BE2C (cell line): ENCODE results near the gene IGFBP7.
"Not testable (repeated sequence)": the region's sequence is repeated elsewhere in the genome, so short reads cannot be mapped to it uniquely, and the experiment has no call there.

Source experiments
- DNase-seq: peaks from one replicate; pipeline ENCODE4 v3.0.0-alpha.2; 2020
- H3K27me3 ChIP-seq: fragments of 250-450 bp; sonication (Bioruptor Pico); 2 replicates; pipeline ENCODE4 v1.5.1; 2020; ENCODE audit warnings: mild to moderate bottlenecking
- H3K36me3 ChIP-seq: fragments of 250-450 bp; sonication (Bioruptor Pico); 2 replicates; pipeline ENCODE4 v1.5.1; 2020; ENCODE audit warnings: mild to moderate bottlenecking
- H3K4me1 ChIP-seq: fragments of 250-450 bp; sonication (Bioruptor Pico); 2 replicates; pipeline ENCODE4 v1.5.1; 2020
- H3K4me3 ChIP-seq: 2 replicates; pipeline ENCODE4 v1.5.1; 2011; ENCODE audit warnings: low read depth, low read length
- H3K9me3 ChIP-seq: fragments of 250-450 bp; sonication (Bioruptor Pico); 2 replicates; pipeline ENCODE4 v1.5.1; 2020
- TF ChIP-seq, protein P1 (sequence below): IDR thresholded peaks from 2 replicates; pipeline ENCODE4 v1.5.1; 2012; ENCODE audit warnings: mild to moderate bottlenecking, low read depth, low read length

IGFBP7 gene

DNA sequence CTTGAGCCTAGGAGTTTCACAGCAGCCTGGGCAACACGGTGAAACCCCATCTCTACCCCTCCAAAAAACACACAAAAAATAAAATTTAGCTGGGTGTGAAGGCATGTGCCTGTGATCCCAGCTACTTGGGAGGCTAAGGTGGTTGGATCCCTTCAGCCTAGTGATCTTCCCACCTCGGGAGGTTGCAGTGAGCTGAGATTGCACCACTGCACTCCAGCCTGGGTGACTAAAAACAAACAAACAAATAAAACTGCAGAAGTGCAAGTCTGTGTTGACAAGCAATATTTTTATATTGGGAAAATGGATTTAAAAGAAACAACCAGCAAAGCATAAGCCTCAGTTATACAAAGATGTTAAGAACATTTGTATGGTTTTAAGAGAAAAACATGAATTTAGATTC lies 46.1 kb downstream of the IGFBP7 start:
- Histone ChIP-seq H3K36me3 (no peaks in the 10 kb centered on the region), H3K27me3 (no peaks in the 10 kb centered on the region), H3K9me3 (no peaks in the 10 kb centered on the region), H3K4me1 (peaks cover 13% of the 10 kb centered on the region), H3K4me3 (no peak overlapping the region)
- TF ChIP-seq, protein P1, sequence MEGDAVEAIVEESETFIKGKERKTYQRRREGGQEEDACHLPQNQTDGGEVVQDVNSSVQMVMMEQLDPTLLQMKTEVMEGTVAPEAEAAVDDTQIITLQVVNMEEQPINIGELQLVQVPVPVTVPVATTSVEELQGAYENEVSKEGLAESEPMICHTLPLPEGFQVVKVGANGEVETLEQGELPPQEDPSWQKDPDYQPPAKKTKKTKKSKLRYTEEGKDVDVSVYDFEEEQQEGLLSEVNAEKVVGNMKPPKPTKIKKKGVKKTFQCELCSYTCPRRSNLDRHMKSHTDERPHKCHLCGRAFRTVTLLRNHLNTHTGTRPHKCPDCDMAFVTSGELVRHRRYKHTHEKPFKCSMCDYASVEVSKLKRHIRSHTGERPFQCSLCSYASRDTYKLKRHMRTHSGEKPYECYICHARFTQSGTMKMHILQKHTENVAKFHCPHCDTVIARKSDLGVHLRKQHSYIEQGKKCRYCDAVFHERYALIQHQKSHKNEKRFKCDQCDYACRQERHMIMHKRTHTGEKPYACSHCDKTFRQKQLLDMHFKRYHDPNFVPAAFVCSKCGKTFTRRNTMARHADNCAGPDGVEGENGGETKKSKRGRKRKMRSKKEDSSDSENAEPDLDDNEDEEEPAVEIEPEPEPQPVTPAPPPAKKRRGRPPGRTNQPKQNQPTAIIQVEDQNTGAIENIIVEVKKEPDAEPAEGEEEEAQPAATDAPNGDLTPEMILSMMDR, result no peak
- no peak for DNase-seq

DNA sequence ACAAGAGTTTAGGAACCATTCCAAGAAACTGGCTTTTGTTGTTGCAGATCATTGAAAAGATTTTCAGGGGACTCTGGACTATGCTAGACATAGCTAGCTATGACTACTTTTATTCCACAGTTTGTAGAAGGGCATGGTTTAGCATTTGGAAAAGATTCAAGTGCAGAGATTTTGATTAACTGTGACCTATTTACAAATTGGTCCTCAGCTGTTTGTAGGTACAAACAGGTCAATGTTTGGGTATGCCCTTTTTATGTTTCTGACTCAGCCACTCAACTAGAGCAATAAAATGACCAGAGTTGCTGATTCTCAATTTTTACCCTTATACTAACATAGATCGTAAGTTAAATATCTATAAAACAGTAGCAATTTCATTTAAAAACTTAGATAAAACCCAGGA lies 46.7 kb downstream of the IGFBP7 start:
- no peaks in the 10 kb centered on the region for H3K9me3 ChIP-seq
- DNase-seq, result no peak
- no peaks in the 10 kb centered on the region for H3K36me3 ChIP-seq
- TF ChIP-seq, protein P1, result no peak
- H3K4me3 ChIP-seq, result no peak overlapping the region
- H3K4me1 ChIP-seq, result peaks cover 13% of the 10 kb centered on the region
- H3K27me3 ChIP-seq, result no peaks in the 10 kb centered on the region

DNA sequence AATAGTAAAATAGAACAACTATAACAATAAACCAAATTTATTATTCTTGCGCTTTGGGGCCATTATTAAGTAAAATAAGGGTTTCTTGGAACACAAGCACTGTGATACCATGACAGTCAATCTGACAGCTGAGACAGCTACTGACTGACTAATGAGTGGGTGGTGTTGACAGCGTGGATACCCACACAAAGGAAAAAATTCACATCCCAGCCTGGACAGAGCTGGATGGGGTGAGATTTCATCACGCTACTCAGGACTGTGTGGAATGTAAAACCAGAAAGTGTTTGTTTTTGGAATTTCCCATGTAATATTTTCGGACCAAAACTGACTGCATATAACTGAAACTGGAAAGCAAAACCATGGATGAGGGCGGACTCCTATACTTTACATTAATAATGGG lies 48.8 kb downstream of the IGFBP7 start:
- no peaks in the 10 kb centered on the region for H3K36me3 ChIP-seq
- DNase-seq, result no peak
- TF ChIP-seq, protein P1, result no peak
- H3K4me1 ChIP-seq, result peaks cover 15% of the 10 kb centered on the region
- no peaks in the 10 kb centered on the region for H3K9me3 ChIP-seq
- no peak overlapping the region for H3K4me3 ChIP-seq
- H3K27me3 ChIP-seq, result no peaks in the 10 kb centered on the region

DNA sequence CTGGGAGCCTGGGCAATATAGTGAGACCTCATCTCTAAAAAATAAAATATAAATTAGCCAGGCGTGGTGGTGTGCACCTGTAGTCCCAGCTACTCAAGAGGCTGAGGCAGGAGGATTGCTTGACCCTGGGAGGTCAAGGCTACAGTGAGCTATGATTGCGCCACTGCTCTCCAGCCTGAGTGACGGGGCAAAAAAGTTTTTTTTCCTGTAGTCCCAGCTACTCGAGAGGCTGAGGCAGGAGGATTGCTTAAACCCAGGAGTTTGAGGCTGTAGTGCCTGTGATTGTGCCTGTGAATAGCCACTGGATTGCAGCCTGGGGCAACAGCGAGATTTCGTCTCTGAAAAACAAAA lies 49.5 kb downstream of the IGFBP7 start:
- DNase-seq, H3K36me3 ChIP-seq, H3K9me3 ChIP-seq, H3K27me3 ChIP-seq, H3K4me3 ChIP-seq: not testable (repeated sequence)
- H3K4me1 ChIP-seq, result peaks cover 15% of the 10 kb centered on the region

DNA sequence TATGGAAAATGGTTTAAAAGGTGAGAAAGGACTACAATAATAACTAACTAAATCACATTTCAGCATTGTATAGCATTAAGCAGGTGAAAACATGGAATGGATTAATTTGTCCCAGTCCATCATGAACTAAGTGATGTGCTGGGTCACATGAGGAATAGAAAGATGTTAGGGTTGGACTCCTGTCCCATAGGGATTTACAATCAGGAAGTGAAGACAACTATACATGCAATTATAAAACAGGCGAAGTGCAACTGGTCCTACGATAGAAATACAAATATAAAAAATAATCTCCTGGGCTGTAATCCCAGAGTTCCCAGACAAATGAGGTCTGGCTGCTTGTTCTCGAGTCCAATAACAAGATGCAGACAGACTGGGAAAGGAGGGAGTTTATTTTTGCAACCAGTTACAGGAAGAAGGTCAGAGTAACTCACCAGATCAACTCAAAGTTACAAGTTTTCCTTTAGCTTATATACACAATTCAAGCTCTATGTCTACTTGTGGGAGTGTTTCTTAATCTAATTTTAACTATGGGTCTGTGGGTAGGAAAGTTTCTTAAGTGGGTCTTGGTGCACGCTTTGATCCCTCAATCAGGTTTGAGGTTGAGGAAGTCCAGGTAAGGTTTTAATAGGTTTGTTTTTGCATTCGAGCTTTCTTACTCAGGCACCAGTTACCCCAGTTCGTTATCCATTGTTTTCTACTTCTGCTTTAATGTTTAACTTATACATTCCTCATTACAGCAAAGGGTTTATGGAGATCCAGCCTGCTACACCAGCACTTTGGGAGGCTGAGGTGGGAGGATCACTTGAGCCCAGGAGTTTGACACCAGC lies 50.1 kb downstream of the IGFBP7 start:
- TF ChIP-seq, protein P1, result no peak
- no peak for DNase-seq
- peaks cover 14% of the 10 kb centered on the region for H3K4me1 ChIP-seq
- no peak overlapping the region for H3K4me3 ChIP-seq
- H3K9me3 ChIP-seq, result no peaks in the 10 kb centered on the region
- H3K27me3 ChIP-seq, result no peaks in the 10 kb centered on the region
- no peaks in the 10 kb centered on the region for H3K36me3 ChIP-seq

DNA sequence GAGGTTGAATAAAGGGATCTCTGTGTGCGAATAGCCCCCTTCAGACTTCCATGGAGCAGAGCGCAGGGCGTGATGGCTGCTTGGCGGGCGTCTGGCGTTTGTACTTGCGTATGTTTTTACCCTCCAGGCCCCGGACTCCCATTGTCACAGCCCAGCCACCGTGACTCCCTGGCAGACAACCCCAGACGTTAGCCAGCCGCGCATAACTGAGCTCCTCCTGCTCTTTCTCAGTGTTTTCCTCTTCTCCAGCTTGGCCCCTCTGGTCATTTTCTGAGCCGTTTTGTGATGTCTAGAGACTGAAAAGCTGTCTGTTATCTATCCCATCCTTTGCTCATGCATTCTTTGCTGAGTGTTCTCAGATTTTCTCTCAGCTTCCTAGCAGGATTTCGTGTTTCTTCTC lies 54.3 kb downstream of the IGFBP7 start:
- TF ChIP-seq, protein P1, result no peak
- H3K9me3 ChIP-seq, result no peaks in the 10 kb centered on the region
- H3K27me3 ChIP-seq, result no peaks in the 10 kb centered on the region
- H3K36me3 ChIP-seq, result no peaks in the 10 kb centered on the region
- H3K4me3 ChIP-seq, result no peak overlapping the region; the same call in 1 of the 2 replicates
- peaks cover 6% of the 10 kb centered on the region for H3K4me1 ChIP-seq
- peak; percentile 72 for DNase-seq
